Endothelial cell of umbilical vein (primary cell): ENCODE data around the gene COL15A1. TPM values are rescaled to one million over a fixed set of nuclear protein-coding genes. Genes with fewer than 3 reads are reported as not detected.

Source experiments
- BruUV-seq: library from RNA; stranded (reverse); fragments of 400-500 nt; replicated peaks from 2 replicates; lab custom pipeline; 2021; lab: Mats Ljungman, UMichigan
- CTCF ChIA-PET: fragments of 300-600, 350-600 bp; sonication (Branson Sonifier 250); formaldehyde crosslinking; loops from one replicate; lab custom pipeline; 2021; ENCODE audit warnings: antibody characterized with exemption, inconsistent platforms; lab: Charles Lee
- POLR2A ChIA-PET: fragments of 300-600, 350-600 bp; sonication (Branson Sonifier 250); formaldehyde crosslinking; loops from one replicate; lab custom pipeline; 2021; ENCODE audit warnings: antibody characterized with exemption, inconsistent platforms; lab: Charles Lee
- DNase-seq: peaks from one replicate; pipeline ENCODE4 v3.0.0-alpha.2; 2011; ENCODE audit warnings: low read depth, low spot score
- FAIRE-seq: peaks from 2 replicates; lab custom pipeline; 2011; peaks lifted over from hg19 to GRCh38; lab: Jason Lieb, UNC
- H2AFZ ChIP-seq: 2 replicates; pipeline ENCODE4 v1.6.0; 2012; ENCODE audit warnings: low read depth, low read length, control low read depth, inconsistent platforms
- H3K27ac ChIP-seq: 2 replicates; pipeline ENCODE4 v1.5.1; 2011; ENCODE audit warnings: low read depth, mild to moderate bottlenecking, control low read depth, low read length, moderate library complexity; ENCODE audit not compliant: insufficient read depth
- H3K27me3 ChIP-seq, 2 experiments: 2 replicates each; pipeline versions ENCODE4 v1.6.0 to v1.6.1; 2011; ENCODE audit warnings: low read length in 2 of 2, mixed read lengths in 1 of 2; ENCODE audit not compliant: control insufficient read depth in 2 of 2, insufficient read depth in 2 of 2
- H3K36me3 ChIP-seq, 2 experiments: 2 replicates in 1 of 2; 3 replicates in 1 of 2; pipeline ENCODE4 v1.5.1; 2011; ENCODE audit warnings: low read length in 2 of 2, mild to moderate bottlenecking in 1 of 2, moderate library complexity in 1 of 2; ENCODE audit not compliant: control insufficient read depth in 2 of 2, insufficient read depth in 2 of 2; ENCODE audit errors: extremely low read depth in 1 of 2
- H3K4me1 ChIP-seq: 3 replicates; pipeline ENCODE4 v1.5.1; 2011; ENCODE audit warnings: mild to moderate bottlenecking, low read length; ENCODE audit not compliant: control insufficient read depth, insufficient read depth; ENCODE audit errors: extremely low read depth
- H3K4me2 ChIP-seq: 2 replicates; pipeline ENCODE4 v1.6.1; 2011; ENCODE audit warnings: low read length, control low read depth, mixed read lengths; ENCODE audit not compliant: insufficient read depth
- H3K4me3 ChIP-seq, 3 experiments: fragments of 200-600 bp in 1 of 3; sonication (generic), shearing (Covaris generic) in 1 of 3; replicated peaks in 1 of 3; 2 replicates each; pipeline ENCODE4 v1.5.1; 2011 to 2016; ENCODE audit warnings: control low read depth in 3 of 3, low read length in 3 of 3, mild to moderate bottlenecking in 2 of 3, inconsistent platforms in 1 of 3, low read depth in 1 of 3, moderate library complexity in 1 of 3; ENCODE audit not compliant: insufficient read depth in 1 of 3
- H3K79me2 ChIP-seq: 2 replicates; pipeline ENCODE4 v1.6.0; 2012; ENCODE audit warnings: low read length, inconsistent platforms; ENCODE audit not compliant: control insufficient read depth, insufficient read depth
- H3K9ac ChIP-seq: replicated peaks from 2 replicates; pipeline ENCODE3; 2011; ENCODE audit warnings: low read length, control low read depth; ENCODE audit not compliant: insufficient read depth; ENCODE audit errors: extremely low read depth
- H3K9me1 ChIP-seq: replicated peaks from 3 replicates; pipeline ENCODE4 v1.6.0; 2011; ENCODE audit warnings: mild to moderate bottlenecking, low read length; ENCODE audit not compliant: control insufficient read depth, insufficient read depth; ENCODE audit errors: extremely low read depth
- H3K9me3 ChIP-seq: replicated peaks from 2 replicates; pipeline ENCODE4 v1.5.1; 2012; ENCODE audit warnings: low read length, inconsistent platforms; ENCODE audit not compliant: control insufficient read depth, insufficient read depth
- H4K20me1 ChIP-seq: replicated peaks from 2 replicates; pipeline ENCODE3; 2011; ENCODE audit warnings: mild to moderate bottlenecking, low read length; ENCODE audit not compliant: control insufficient read depth, insufficient read depth; ENCODE audit errors: extremely low read depth
- CTCF ChIP-seq, 2 donors: IDR thresholded peaks; 1 replicate in 1 of 2; 2 replicates in 1 of 2; pipeline ENCODE4 v1.5.1; 2011; ENCODE audit warnings: low read length in 2 of 2, mild to moderate bottlenecking in 2 of 2, moderate library complexity in 2 of 2, control low read depth in 1 of 2, inconsistent platforms in 1 of 2, low read depth in 1 of 2; ENCODE audit not compliant: insufficient read depth in 1 of 2; ENCODE audit errors: extremely low read depth in 1 of 2
- EZH2 ChIP-seq: IDR thresholded peaks from 2 replicates; pipeline ENCODE4 v1.6.1; 2012; ENCODE audit warnings: borderline replicate concordance, low read depth, mild to moderate bottlenecking, moderate library complexity, low read length, inconsistent platforms; ENCODE audit not compliant: severe bottlenecking
- FOS ChIP-seq: IDR thresholded peaks from 2 replicates; pipeline ENCODE4 v1.6.1; 2011; ENCODE audit warnings: mild to moderate bottlenecking, low read length, moderate library complexity, borderline replicate concordance; ENCODE audit not compliant: insufficient read depth
- GATA2 ChIP-seq: IDR thresholded peaks from 2 replicates; pipeline ENCODE4 v1.7.0; 2011; ENCODE audit warnings: low read depth, mild to moderate bottlenecking, moderate library complexity, mixed read lengths, low read length; ENCODE audit not compliant: insufficient read length, insufficient read depth
- JUN ChIP-seq: IDR thresholded peaks from 2 replicates; pipeline ENCODE4 v1.6.1; 2011; ENCODE audit warnings: borderline replicate concordance, low read depth; ENCODE audit not compliant: insufficient read length, insufficient read depth
- MAX ChIP-seq: IDR thresholded peaks from 2 replicates; pipeline ENCODE4 v1.6.1; 2011; ENCODE audit not compliant: insufficient read depth, insufficient read length
- MYC ChIP-seq: IDR thresholded peaks from one replicate; pipeline ENCODE4 v1.6.1; 2011; ENCODE audit warnings: mild to moderate bottlenecking, low read depth, low read length
- POLR2A ChIP-seq: IDR thresholded peaks from 2 replicates; pipeline ENCODE4 v1.6.1; 2012; ENCODE audit warnings: low read depth, mild to moderate bottlenecking, control low read depth, low read length
- POLR2AphosphoS5 ChIP-seq: IDR thresholded peaks from 2 replicates; pipeline ENCODE4 v1.6.1; 2012; ENCODE audit warnings: low read depth, mild to moderate bottlenecking, control low read depth, low read length, moderate library complexity; ENCODE audit not compliant: insufficient read depth
- dilution Hi-C: fragments of 300-500 bp; cut with MboI; formaldehyde crosslinking; loops from one replicate; pipeline ENCODE4 v1.15.0; 2019; ENCODE audit warnings: low sequenced_read_pairs; ENCODE audit not compliant: extremely low pct_ligation_motif_present
- intact Hi-C: fragments of 100-400 bp; cut with micrococcal nuclease; formaldehyde crosslinking; loops from one replicate; pipeline ENCODE4 v1.10.0; 2022
- polyA plus RNA-seq, 4 experiments: library from polyadenylated mRNA; depleted of rRNA in 3 of 4; stranded (reverse) in 3 of 4; unstranded in 1 of 4; fragments of >200 nt; gene quantifications; 2 replicates each; pipeline versions ENCODE4 v1.2.1 to v1.2.3, GENCODE V29; 2011 to 2012; ENCODE audit warnings: missing spikeins in 1 of 4
- total RNA-seq: library from RNA; stranded (reverse); gene quantifications from 2 replicates; pipeline ENCODE4 v1.2.3, GENCODE V29; 2021

COL15A1 gene
- total and polyA plus RNA-seq, 2 donors (not counting 3 experiments of a cell fraction or from before 2014, with no cell fraction given) = not detected

DNA sequence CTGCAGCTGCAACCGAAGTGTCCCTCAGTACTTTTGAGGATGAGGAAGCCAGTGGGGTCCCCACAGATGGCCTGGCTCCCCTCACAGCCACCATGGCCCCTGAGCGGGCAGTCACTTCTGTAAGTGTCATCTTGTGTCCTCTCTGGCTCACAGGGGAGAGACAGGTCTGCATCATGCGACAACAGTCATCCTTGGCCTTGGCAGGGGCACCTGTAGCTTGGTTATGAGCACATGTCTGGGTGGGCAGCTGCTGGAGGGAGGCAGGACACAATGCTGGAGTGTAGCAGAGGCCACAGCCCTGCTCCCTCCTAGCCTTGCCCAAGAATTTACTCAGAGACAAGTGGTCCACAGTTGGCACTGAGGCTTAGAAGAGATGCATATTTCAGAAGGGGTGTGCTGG lies 71.7 kb downstream of the COL15A1 start:
- H3K4me1 ChIP-seq = no peaks in the 10 kb centered on the region
- no TSS peak for BruUV-seq
- no peak overlapping the region for H3K27ac ChIP-seq
- no peaks in the 10 kb centered on the region for H4K20me1 ChIP-seq
- no peaks in the 10 kb centered on the region for H3K27me3 ChIP-seq
- dilution Hi-C loops = no loop called here
- no peaks in the 10 kb centered on the region for H3K9me3 ChIP-seq
- H3K4me3 ChIP-seq = no peak overlapping the region
- TF ChIP-seq GATA2 (no peak), POLR2A (no peak), EZH2 (no peak), JUN (no peak), MAX (no peak), POLR2AphosphoS5 (no peak), MYC (no peak), CTCF (IDR thresholded peaks at IDR 0.05; ENCODE audit: extremely low read depth in 1 of 2, insufficient read depth in 1 of 2, low read depth in 1 of 2, low read length in 2 of 2) (no peak), FOS (no peak)
- POLR2A ChIA-PET = no interaction called here
- CTCF ChIA-PET = no interaction called here
- H3K9me1 ChIP-seq = no peaks in the 10 kb centered on the region
- H3K9ac ChIP-seq = no peak overlapping the region
- no peak overlapping the region for H3K4me2 ChIP-seq
- H2AFZ ChIP-seq = no peak overlapping the region
- FAIRE-seq = no peak
- H3K36me3 ChIP-seq = no peaks in the 10 kb centered on the region
- intact Hi-C loops = no loop called here
- no peak for DNase-seq
- no peaks in the 10 kb centered on the region for H3K79me2 ChIP-seq
